Vein endothelial cell (primary cell): ENCODE measurements around the gene SPSB2. TPM values are rescaled to one million over a fixed set of nuclear protein-coding genes. Genes with fewer than 3 reads are reported as not detected.

Experiments used
- total RNA-seq: library from RNA; depleted of rRNA; stranded (reverse); fragments of >200 nt; gene quantifications from 2 replicates; pipeline ENCODE4 v1.2.3, GENCODE V29; 2012

Gene SPSB2, protein sequence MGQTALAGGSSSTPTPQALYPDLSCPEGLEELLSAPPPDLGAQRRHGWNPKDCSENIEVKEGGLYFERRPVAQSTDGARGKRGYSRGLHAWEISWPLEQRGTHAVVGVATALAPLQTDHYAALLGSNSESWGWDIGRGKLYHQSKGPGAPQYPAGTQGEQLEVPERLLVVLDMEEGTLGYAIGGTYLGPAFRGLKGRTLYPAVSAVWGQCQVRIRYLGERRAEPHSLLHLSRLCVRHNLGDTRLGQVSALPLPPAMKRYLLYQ
- 3.3 and 4.3 TPM in 2 replicates for total RNA-seq

DNA sequence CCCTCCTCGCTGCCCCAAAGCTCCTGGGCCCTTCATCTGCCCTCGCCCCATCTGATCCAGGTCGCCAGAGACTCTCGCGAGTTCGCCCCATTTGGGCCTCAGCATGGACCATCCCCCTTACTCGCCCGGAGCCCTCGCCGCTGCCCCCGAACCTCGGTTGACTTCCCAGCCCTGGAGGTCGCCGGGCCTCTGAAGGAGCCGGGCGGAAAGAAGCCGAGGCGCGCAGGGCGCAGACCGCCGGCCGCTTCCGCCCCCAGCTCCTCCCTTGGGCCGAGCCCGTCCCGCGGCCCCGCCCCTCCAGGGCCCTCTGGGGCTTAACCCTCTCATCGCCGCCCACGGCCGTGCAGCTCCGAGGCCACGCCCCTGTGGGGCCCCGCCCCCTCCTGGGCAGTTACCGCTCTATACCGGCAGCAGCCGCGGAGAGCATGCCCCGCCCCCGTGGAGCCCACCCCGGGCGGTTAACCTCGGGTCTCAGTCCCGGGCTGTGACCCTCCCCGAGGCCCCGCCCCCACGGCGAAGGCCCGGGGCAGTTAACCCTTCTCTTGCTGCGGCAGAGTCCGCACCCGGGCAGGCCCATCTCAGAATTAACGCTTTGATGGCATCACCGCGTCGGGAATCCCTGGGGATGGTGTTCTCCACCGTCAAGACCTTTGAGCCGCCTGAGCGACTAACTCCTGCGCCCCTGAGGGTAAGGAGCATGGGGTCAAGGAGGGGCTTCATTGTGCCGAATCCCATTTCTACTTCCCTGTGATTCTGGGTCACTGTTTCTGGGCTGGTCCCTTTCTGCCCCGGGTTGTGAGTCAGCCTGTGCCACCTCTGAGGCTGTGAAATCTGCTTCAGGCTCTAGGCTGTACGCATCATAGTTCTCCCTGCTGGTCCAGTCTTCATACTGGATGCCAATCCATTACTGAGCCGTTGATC is at the start of gene SPSB2:
Gene SPSB2, minus strand, starts transcription at position 210 of the 921 bp plus-strand sequence. CDS start 402 bp downstream, outside the sequence.

GRCh38 chr12:6914246-6914946 is 41.3 kb upstream of the SPSB2 start, which contains the start of gene ENO2:
TSS of gene ENO2 (plus strand) at chr12:6914580. CDS start at chr12:6915833, 1,253 bp downstream.

GRCh38 chr12:6904280-6905276 is 31.5 kb upstream of the SPSB2 start, which contains the start of gene LRRC23:
TSS of gene LRRC23 (plus strand) at chr12:6904822. CDS start at chr12:6905634, 812 bp downstream.

DNA sequence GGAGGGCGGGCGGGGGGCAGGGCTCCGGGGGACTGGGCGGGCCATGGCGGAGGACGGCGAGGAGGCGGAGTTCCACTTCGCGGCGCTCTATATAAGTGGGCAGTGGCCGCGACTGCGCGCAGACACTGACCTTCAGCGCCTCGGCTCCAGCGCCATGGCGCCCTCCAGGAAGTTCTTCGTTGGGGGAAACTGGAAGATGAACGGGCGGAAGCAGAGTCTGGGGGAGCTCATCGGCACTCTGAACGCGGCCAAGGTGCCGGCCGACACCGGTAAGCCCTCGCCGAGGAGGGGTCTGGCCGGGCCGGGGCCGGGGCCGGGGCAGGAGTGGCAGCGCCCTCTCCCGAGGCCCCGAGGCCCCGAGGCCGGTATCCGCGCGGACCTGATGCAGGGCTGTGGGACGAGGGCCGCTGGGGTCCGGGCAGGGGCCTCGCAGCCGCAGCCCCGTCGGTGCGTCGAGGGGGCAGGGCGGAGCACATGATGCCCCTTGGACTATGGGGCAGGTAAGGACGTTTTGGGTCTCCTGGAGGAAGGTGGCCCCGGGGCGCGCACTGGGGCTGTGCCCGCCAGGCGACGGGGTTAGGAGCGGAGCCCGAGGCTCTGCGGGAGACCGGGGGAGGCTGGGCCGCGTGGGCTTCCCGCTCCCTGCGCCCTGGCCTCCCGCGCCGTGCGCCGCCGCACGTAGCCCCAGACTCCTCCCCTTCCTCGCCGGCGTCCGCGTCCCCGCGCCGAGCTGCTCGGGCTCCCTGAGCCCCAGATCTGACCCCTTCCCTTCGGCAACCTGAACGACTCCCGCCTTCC is 5.5 kb downstream of the SPSB2 start, which contains the start of gene TPI1:
Gene TPI1, plus strand, starts transcription at position 119 of the 798 bp plus-strand sequence. Its CDS starts 36 bp downstream, at position 155.

GRCh38 chr12:6851921-6852650 is 21.0 kb downstream of the SPSB2 start, which contains the start of gene USP5:
TSS of gene USP5 (plus strand) at chr12:6852150. CDS start at chr12:6852180, 30 bp downstream.

DNA sequence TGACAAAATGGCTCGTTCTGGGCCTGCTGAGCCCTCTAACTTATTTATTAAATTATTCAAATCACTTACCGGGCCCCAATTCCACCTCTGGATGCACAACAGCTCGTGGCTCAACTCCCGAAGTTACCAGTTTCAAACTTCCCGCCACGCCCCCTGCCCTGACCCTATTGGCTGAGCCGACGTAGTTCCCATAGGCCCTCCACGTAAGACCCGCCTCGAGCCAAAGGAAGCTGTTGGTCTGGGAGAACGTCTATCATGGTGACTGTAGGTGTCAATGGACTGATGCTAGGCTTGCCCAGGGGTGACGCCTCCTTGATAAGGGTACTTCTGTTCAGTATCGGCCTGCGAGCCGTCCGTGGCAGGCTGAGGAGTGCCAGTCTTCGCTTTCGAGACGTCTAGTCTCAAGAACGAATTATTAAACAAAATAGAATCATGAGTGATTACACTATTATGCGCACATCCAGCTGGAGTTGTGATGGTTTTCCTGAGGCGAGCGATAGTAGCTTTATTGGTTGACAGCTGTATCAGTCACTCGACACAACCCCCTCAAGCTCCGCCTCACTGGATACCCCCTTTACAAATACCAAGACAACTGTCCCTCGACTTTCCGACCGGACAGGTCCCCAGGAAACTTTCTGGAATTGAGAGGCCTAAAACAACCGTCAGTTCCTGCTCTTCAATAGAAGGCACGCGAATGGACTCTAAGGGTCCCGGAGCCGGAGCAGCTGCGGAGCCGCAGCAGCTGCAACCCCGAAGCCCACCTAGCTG is 21.8 kb downstream of the SPSB2 start, which contains the start of gene CDCA3:
Gene CDCA3, minus strand, starts transcription at position 134 of the 768 bp plus-strand sequence. CDS start 334 bp downstream, outside the sequence.

GRCh38 chr12:6840761-6841515 is 32.2 kb downstream of the SPSB2 start, which contains the start of gene GNB3:
TSS of gene GNB3 (plus strand) at chr12:6840925. CDS start at chr12:6841288, 363 bp downstream.

GRCh38 chr12:6827982-6828780 is 44.9 kb downstream of the SPSB2 start, which contains the start of gene P3H3:
TSS of gene P3H3 (plus strand) at chr12:6828407. CDS start at chr12:6828441, 34 bp downstream.

GRCh38 chr12:6821591-6822425 is 51.3 kb downstream of the SPSB2 start, which contains the start of gene GPR162:
TSS of gene GPR162 (plus strand) at chr12:6821821. CDS start at chr12:6823899, 2,078 bp downstream.

Other genes starting within 250 kb of the SPSB2 start
- gene LPAR5, start 237.3 kb downstream of the SPSB2 start, total RNA-seq = 0.10 TPM in 1 of 2 replicates, not detected in the other
- gene ACRBP, start 225.9 kb downstream of the SPSB2 start, total RNA-seq = 0.57 and 1.6 TPM in 2 replicates
- 37.7 and 40.8 TPM in 2 replicates for gene ING4, start 210.2 kb downstream of the SPSB2 start, total RNA-seq
- gene ZNF384, start 183.9 kb downstream of the SPSB2 start, total RNA-seq = 30.2 and 31.4 TPM in 2 replicates
- gene PIANP, start 172.5 kb downstream of the SPSB2 start, total RNA-seq = not detected in 2 replicates
- 42.5 and 45.7 TPM in 2 replicates for gene COPS7A, start 149.3 kb downstream of the SPSB2 start, total RNA-seq
- gene MLF2, start 120.2 kb downstream of the SPSB2 start, total RNA-seq = 141 and 153 TPM in 2 replicates
- gene PTMS, start 106.9 kb downstream of the SPSB2 start, total RNA-seq = 126 and 169 TPM in 2 replicates
- gene LAG3, start 100.8 kb downstream of the SPSB2 start, total RNA-seq = 0.10 and 0.33 TPM in 2 replicates
- not detected in 2 replicates for gene CD4, start 83.8 kb downstream of the SPSB2 start, total RNA-seq
- 3.4 and 6.5 TPM in 2 replicates for gene GPR162, start 51.5 kb downstream of the SPSB2 start, total RNA-seq
- gene P3H3, start 44.9 kb downstream of the SPSB2 start, total RNA-seq = 43.7 and 58.1 TPM in 2 replicates
- 2.6 and 2.9 TPM in 2 replicates for gene GNB3, start 32.4 kb downstream of the SPSB2 start, total RNA-seq
- 8.2 and 21.6 TPM in 2 replicates for gene CDCA3, start 22.0 kb downstream of the SPSB2 start, total RNA-seq
- gene USP5, start 21.2 kb downstream of the SPSB2 start, total RNA-seq = 93.1 and 105 TPM in 2 replicates
- gene TPI1, start 5.8 kb downstream of the SPSB2 start, total RNA-seq = 757 and 836 TPM in 2 replicates
- gene LRRC23, start 31.5 kb upstream of the SPSB2 start, total RNA-seq = 2.5 and 2.9 TPM in 2 replicates
- gene ENO2, start 41.3 kb upstream of the SPSB2 start, total RNA-seq = 3.1 and 5.6 TPM in 2 replicates
- 14.9 and 17.3 TPM in 2 replicates for gene ATN1, start 54.7 kb upstream of the SPSB2 start, total RNA-seq
- not detected in 2 replicates for gene RNU7-1, start 70.5 kb upstream of the SPSB2 start, total RNA-seq
- gene C12orf57, start 70.7 kb upstream of the SPSB2 start, total RNA-seq = 62.0 and 91.1 TPM in 2 replicates
- 1.2 and 2.0 TPM in 2 replicates for gene PTPN6, start 78.1 kb upstream of the SPSB2 start, total RNA-seq
- gene PHB2, start 97.4 kb upstream of the SPSB2 start, total RNA-seq = 257 and 283 TPM in 2 replicates
- 31.0 and 36.5 TPM in 2 replicates for gene EMG1, start 97.6 kb upstream of the SPSB2 start, total RNA-seq
- gene LPCAT3, start 145.2 kb upstream of the SPSB2 start, total RNA-seq = 7.8 and 13.4 TPM in 2 replicates
- gene C1S, start 187.4 kb upstream of the SPSB2 start, total RNA-seq = 0.48 and 0.98 TPM in 2 replicates
- gene C1R, start 219.1 kb upstream of the SPSB2 start, total RNA-seq = 0.65 and 1.1 TPM in 2 replicates
- 26.7 and 40.5 TPM in 2 replicates for gene C1RL, start 235.9 kb upstream of the SPSB2 start, total RNA-seq